Measurements from ENCODE around the gene MEG3.

DNA sequence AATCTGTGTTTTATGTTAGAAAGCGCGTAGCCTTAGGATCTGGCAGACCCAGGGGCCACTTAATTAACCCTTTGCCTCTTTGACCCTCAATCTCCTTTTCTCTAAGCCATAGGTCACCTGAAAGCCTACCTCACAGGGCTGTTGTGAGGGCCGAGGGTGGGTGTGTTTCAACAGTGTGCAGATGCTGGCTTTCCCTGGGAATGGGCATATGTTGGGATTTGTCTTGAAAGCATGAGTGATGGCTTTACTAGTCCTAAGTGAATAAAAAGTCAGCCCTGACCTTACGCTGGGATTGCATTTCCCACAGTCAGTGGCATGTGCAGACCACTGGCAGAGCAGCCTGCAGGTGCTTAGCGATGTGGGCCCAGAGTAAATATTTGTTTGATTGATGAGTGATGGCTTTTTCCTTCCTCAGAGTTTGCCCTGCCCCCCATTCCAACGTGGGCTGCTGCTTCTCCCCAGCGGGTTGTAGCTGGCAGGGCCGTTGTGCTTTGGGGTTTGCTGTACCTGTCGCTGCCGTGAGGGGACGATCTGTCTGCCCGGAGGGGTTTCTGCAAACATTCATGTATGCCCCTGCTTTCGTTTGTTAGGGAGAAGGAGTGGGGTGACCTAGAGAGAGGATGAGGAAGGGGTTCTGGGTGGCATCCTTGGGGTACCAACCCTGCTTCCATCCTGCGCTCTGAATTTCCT lies 31.5 kb downstream of the MEG3 start:
- TF ChIP-seq EZH2 (IDR thresholded peaks at IDR 0.05) (no peak), POLR2AphosphoS5 (IDR thresholded peaks at IDR 0.05; ENCODE audit: borderline replicate concordance, low read depth, low read length) (no peak)

Measured in SK-N-MC (cell line).